HFFc6 (cell line): ENCODE results near the gene NAV1. TPM values are rescaled to one million over a fixed set of nuclear protein-coding genes. Genes with fewer than 3 reads are reported as not detected.
A peak's percentile ranks its signal among the peaks of the same experiment; 100 is the strongest.

Source experiments
- DNase-seq: peaks from one replicate; pipeline ENCODE4 v3.0.0-alpha.2; 2018
- H3K27ac Mint-ChIP-seq: 2 replicates; pipeline ENCODE4 v1.8.0; 2020; ENCODE audit warnings: mild to moderate bottlenecking, mixed read lengths
- H3K27me3 Mint-ChIP-seq: 2 replicates; pipeline ENCODE4 v1.8.0; 2021; ENCODE audit warnings: mild to moderate bottlenecking, moderate library complexity, mixed read lengths; ENCODE audit not compliant: insufficient read depth
- H3K36me3 Mint-ChIP-seq: 2 replicates; pipeline ENCODE4 v1.8.0; 2021; ENCODE audit warnings: low read depth, mixed read lengths
- H3K4me1 Mint-ChIP-seq: 2 replicates; pipeline ENCODE4 v1.8.0; 2020; ENCODE audit warnings: low read depth, mixed read lengths
- H3K4me3 Mint-ChIP-seq: 2 replicates; pipeline ENCODE4 v1.8.0; 2020; ENCODE audit warnings: mild to moderate bottlenecking, moderate library complexity, mixed read lengths
- H3K9me3 Mint-ChIP-seq: 2 replicates; pipeline ENCODE4 v1.8.0; 2020; ENCODE audit warnings: mild to moderate bottlenecking, mixed read lengths
- CTCF ChIP-seq: fragments of 200-600 bp; sonication (generic); IDR thresholded peaks from 2 replicates; pipeline ENCODE4 v1.5.0; 2021; ENCODE audit warnings: antibody characterized with exemption, mild to moderate bottlenecking
- total RNA-seq, 6 experiments: library from RNA; stranded (reverse); fragmentation: NEBNext Ultra II Directional; extraction: Animal tissue kit (Norgen Biotek cat#: 25700); gene quantifications; 2 replicates in 1 of 6; 3 replicates in 5 of 6; pipeline ENCODE4 v1.2.3, GENCODE V29; 2021

Gene NAV1
- total RNA-seq, 6 experiments from 2014 or later = 72.9 to 88.0 (median 78.4) TPM

- Mint-ChIP-seq H3K4me3 (no peak overlapping the region), H3K27me3 (no peaks in the 10 kb centered on the region; the same call in 1 of the 2 replicates), H3K36me3 (peaks cover 9% of the 10 kb centered on the region), H3K4me1 (peaks cover 75% of the 10 kb centered on the region), H3K9me3 (no peaks in the 10 kb centered on the region), H3K27ac (no peak overlapping the region)
- TF ChIP-seq CTCF = no peak
- no peak for DNase-seq
Measured at GRCh38 chr1:201510734-201511133, 28.2 kb upstream of the NAV1 start.

GRCh38 chr1:201511396-201511940 lies 27.5 kb upstream of the NAV1 start:
- DNase-seq = no peak
- peaks cover 76% of the 10 kb centered on the region for H3K4me1 Mint-ChIP-seq
- TF ChIP-seq CTCF = no peak
- no peak overlapping the region for H3K27ac Mint-ChIP-seq
- no peaks in the 10 kb centered on the region for H3K9me3 Mint-ChIP-seq
- H3K36me3 Mint-ChIP-seq = peaks cover 2% of the 10 kb centered on the region
- H3K4me3 Mint-ChIP-seq = no peak overlapping the region
- H3K27me3 Mint-ChIP-seq = peaks cover under 1% of the 10 kb centered on the region; the same call in 1 of the 2 replicates

- no peak overlapping the region for H3K27ac Mint-ChIP-seq
- no peaks in the 10 kb centered on the region for H3K9me3 Mint-ChIP-seq
- TF ChIP-seq CTCF = no peak
- peaks cover 2% of the 10 kb centered on the region; the same call in 1 of the 2 replicates for H3K27me3 Mint-ChIP-seq
- H3K4me3 Mint-ChIP-seq = no peak overlapping the region
- DNase-seq = no peak
- H3K36me3 Mint-ChIP-seq = no peaks in the 10 kb centered on the region
- H3K4me1 Mint-ChIP-seq = peaks cover 79% of the 10 kb centered on the region
Measured at GRCh38 chr1:201511941-201512539, 26.9 kb upstream of the NAV1 start.

GRCh38 chr1:201513498-201514243 lies 25.3 kb upstream of the NAV1 start:
- H3K27ac Mint-ChIP-seq = peak overlapping the region; percentile 69
- no peak for DNase-seq
- no peaks in the 10 kb centered on the region for H3K9me3 Mint-ChIP-seq
- TF ChIP-seq CTCF = no peak
- H3K4me1 Mint-ChIP-seq = peaks cover 76% of the 10 kb centered on the region
- H3K27me3 Mint-ChIP-seq = peaks cover 2% of the 10 kb centered on the region; the same call in 1 of the 2 replicates
- H3K4me3 Mint-ChIP-seq = no peak overlapping the region
- no peaks in the 10 kb centered on the region for H3K36me3 Mint-ChIP-seq

- Mint-ChIP-seq H3K36me3 (no peaks in the 10 kb centered on the region), H3K9me3 (no peaks in the 10 kb centered on the region), H3K4me3 (no peak overlapping the region), H3K27me3 (peaks cover 2% of the 10 kb centered on the region; the same call in 1 of the 2 replicates), H3K4me1 (peaks cover 68% of the 10 kb centered on the region), H3K27ac (no peak overlapping the region)
- TF ChIP-seq CTCF = no peak
- DNase-seq = no peak
Measured at GRCh38 chr1:201514466-201514865, 24.5 kb upstream of the NAV1 start.
